ENCODE data around the gene IQUB.

DNA sequence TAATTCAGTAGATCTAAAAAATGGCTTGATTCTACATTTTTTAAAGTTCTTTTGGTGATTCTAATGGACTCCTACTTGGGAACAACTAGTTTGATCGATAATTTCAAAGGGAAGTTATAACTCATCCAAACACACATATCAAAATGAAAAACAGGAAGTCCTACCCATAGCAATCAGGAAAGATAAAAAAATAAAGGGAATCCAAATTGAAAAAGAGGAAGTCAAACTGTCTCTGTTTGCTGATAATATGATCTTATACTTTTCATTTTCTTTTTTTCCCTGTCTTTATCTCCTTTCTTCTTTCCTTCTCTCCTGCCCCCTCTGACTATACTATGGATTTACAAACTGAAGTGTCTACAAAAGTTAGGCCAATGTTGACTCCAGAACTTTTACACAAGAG, 118.8 kb downstream of the IQUB start:
- TF ChIP-seq, protein P1, sequence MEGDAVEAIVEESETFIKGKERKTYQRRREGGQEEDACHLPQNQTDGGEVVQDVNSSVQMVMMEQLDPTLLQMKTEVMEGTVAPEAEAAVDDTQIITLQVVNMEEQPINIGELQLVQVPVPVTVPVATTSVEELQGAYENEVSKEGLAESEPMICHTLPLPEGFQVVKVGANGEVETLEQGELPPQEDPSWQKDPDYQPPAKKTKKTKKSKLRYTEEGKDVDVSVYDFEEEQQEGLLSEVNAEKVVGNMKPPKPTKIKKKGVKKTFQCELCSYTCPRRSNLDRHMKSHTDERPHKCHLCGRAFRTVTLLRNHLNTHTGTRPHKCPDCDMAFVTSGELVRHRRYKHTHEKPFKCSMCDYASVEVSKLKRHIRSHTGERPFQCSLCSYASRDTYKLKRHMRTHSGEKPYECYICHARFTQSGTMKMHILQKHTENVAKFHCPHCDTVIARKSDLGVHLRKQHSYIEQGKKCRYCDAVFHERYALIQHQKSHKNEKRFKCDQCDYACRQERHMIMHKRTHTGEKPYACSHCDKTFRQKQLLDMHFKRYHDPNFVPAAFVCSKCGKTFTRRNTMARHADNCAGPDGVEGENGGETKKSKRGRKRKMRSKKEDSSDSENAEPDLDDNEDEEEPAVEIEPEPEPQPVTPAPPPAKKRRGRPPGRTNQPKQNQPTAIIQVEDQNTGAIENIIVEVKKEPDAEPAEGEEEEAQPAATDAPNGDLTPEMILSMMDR (IDR thresholded peaks at IDR 0.05; ENCODE audit: borderline replicate concordance, extremely low read depth, low read length, poor library complexity, severe bottlenecking): no peak
- no peak for TF ChIP-seq EZH2 (IDR thresholded peaks at IDR 0.05; ENCODE audit: borderline replicate concordance, low read depth, low read length, severe bottlenecking)
